ENCODE data around the gene PCNX1.
"Not testable (repeated sequence)": the region's sequence is repeated elsewhere in the genome, so short reads cannot be mapped to it uniquely, and the experiment has no call there.

PCNX1 gene

DNA sequence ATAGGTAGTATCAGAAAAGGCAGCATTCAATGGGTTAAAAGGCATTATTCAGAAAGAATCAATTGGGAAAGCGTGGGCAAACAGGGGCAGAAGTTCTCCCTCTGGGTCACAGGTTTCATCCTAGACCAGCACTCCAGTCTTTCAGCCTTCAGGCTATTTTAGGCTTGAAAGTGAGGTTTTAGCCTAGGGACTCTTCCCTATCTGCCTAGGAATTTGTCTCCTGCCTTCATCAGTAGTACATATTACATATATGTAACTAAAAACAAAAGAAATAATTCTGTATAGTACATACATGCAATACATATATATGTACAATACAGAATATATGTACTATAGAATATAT, 34.6 kb upstream of the PCNX1 start:
- no peaks in the 10 kb centered on the region for H3K4me1 Mint-ChIP-seq
- H3K9me3 Mint-ChIP-seq, result peaks cover 41% of the 10 kb centered on the region

GRCh38 chr14:70873627-70874026, 33.6 kb upstream of the PCNX1 start:
- TF ChIP-seq, protein P1, sequence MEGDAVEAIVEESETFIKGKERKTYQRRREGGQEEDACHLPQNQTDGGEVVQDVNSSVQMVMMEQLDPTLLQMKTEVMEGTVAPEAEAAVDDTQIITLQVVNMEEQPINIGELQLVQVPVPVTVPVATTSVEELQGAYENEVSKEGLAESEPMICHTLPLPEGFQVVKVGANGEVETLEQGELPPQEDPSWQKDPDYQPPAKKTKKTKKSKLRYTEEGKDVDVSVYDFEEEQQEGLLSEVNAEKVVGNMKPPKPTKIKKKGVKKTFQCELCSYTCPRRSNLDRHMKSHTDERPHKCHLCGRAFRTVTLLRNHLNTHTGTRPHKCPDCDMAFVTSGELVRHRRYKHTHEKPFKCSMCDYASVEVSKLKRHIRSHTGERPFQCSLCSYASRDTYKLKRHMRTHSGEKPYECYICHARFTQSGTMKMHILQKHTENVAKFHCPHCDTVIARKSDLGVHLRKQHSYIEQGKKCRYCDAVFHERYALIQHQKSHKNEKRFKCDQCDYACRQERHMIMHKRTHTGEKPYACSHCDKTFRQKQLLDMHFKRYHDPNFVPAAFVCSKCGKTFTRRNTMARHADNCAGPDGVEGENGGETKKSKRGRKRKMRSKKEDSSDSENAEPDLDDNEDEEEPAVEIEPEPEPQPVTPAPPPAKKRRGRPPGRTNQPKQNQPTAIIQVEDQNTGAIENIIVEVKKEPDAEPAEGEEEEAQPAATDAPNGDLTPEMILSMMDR (IDR thresholded peaks at IDR 0.05), result no peak
- peaks cover 33% of the 10 kb centered on the region for H3K9me3 Mint-ChIP-seq

More for the DNA sequence above, 34.6 kb upstream of the PCNX1 start:
- Mint-ChIP-seq H3K36me3 (ENCODE audit: low read depth) (no peaks in the 10 kb centered on the region), H3K27ac (no peak overlapping the region), H3K27me3 (ENCODE audit: low read depth, poor library complexity) (no peaks in the 10 kb centered on the region), H3K4me3 (no peak overlapping the region)
- TF ChIP-seq, protein P1 (IDR thresholded peaks at IDR 0.05), result no peak
- no peak for DNase-seq

DNA sequence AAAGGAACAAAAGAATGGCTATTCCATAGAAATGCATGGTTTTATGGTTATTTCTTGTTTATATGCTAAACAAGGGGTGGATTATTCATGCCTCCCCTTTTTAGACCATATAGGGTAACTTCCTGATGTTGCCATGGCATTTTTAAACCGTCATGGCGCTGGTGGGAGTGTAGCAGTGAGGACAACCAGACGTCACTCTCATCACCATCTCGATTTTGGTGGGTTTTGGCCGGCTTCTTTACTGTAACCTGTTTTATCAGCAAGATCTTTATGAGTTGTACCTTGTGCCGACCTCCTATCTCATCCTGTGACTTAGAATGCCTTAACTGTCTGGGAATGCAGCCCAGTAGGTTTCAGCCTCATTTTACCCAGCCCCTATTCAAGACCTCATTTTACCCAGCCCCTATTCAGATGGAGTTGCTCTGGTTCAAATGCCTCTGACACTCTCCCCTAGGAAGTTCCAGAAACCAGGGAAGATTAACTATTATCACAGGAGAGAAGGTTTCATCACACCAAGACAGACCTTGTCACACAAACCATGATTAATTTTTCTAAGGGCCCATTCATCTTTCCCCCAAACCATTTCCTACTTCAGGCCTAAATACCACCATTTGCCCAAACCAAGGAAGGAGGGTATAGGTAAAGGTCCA, 31.3 kb upstream of the PCNX1 start:
- H3K36me3 Mint-ChIP-seq (ENCODE audit: low read depth); H3K27me3 Mint-ChIP-seq (ENCODE audit: low read depth, poor library complexity); DNase-seq; H3K27ac Mint-ChIP-seq; H3K4me3 Mint-ChIP-seq; H3K4me1 Mint-ChIP-seq: not testable (repeated sequence)
- H3K9me3 Mint-ChIP-seq, result peaks cover 15% of the 10 kb centered on the region

More at GRCh38 chr14:70873627-70874026, 33.6 kb upstream of the PCNX1 start:
- no peak overlapping the region for H3K27ac Mint-ChIP-seq
- no peaks in the 10 kb centered on the region for H3K4me1 Mint-ChIP-seq
- no peak overlapping the region for H3K4me3 Mint-ChIP-seq
- H3K36me3 Mint-ChIP-seq (ENCODE audit: low read depth), result no peaks in the 10 kb centered on the region
- no peak for DNase-seq
- H3K27me3 Mint-ChIP-seq (ENCODE audit: low read depth, poor library complexity), result peaks cover under 1% of the 10 kb centered on the region

DNA sequence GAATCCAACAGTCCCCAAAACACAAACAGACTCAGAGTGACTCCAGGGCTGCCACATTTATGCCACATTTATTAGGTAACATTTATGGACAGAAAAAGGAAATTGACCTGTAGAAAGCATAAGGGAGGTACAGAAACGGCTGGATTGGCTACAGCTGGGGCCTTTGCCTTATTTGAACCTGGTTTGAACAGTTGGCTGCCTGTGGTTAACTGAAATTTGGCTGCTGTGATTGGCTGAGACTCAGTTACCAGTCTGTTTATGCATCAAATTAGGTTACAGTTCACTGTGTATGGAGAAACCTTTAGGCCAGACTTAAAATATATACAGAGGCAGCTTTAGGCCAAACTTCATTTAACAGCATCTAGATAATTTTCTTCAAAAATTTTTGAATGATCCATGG, 27.8 kb upstream of the PCNX1 start:
- TF ChIP-seq, protein P1 (IDR thresholded peaks at IDR 0.05), result no peak
- peaks cover 10% of the 10 kb centered on the region for H3K27me3 Mint-ChIP-seq (ENCODE audit: low read depth, poor library complexity)
- no peaks in the 10 kb centered on the region for H3K4me1 Mint-ChIP-seq
- H3K27ac Mint-ChIP-seq, result no peak overlapping the region
- H3K36me3 Mint-ChIP-seq (ENCODE audit: low read depth), result no peaks in the 10 kb centered on the region
- H3K9me3 Mint-ChIP-seq, result no peaks in the 10 kb centered on the region
- no peak for DNase-seq
- no peak overlapping the region for H3K4me3 Mint-ChIP-seq

DNA sequence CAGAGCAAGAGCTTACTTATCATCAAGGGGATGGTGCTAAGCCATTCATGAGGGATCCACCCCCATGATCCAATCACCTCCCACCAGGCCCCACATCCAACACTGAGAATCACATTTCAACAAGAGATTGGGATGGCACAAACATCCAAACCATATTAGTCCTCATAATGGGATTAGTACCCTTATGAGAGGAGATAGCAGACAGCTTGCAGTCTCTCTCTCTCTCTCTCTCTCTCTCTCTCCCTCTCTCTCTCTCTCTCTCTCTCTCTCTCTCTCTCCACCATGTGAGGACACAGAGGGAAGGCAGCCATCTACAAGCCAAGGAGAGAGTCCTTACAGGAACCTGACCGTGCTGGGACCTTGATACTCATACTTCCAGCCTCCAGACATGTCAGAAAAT, 26.4 kb upstream of the PCNX1 start:
- not testable (repeated sequence) for H3K36me3 Mint-ChIP-seq (ENCODE audit: low read depth); H3K27ac Mint-ChIP-seq; H3K4me3 Mint-ChIP-seq; DNase-seq; H3K9me3 Mint-ChIP-seq; H3K4me1 Mint-ChIP-seq
- H3K27me3 Mint-ChIP-seq (ENCODE audit: low read depth, poor library complexity), result peaks cover 10% of the 10 kb centered on the region

- H3K9me3 Mint-ChIP-seq, result no peaks in the 10 kb centered on the region
- no peak overlapping the region for H3K27ac Mint-ChIP-seq
- no peak overlapping the region for H3K4me3 Mint-ChIP-seq
- TF ChIP-seq, protein P1 (IDR thresholded peaks at IDR 0.05), result no peak
- H3K4me1 Mint-ChIP-seq, result peaks cover 1% of the 10 kb centered on the region
- no peaks in the 10 kb centered on the region for H3K36me3 Mint-ChIP-seq (ENCODE audit: low read depth)
- peaks cover 10% of the 10 kb centered on the region for H3K27me3 Mint-ChIP-seq (ENCODE audit: low read depth, poor library complexity)
- DNase-seq, result no peak
These were observed 25.6 kb upstream of the PCNX1 start for GRCh38 chr14:70881549-70882177.
